Islet precursor cell (in vitro differentiated cells): Measurements from ENCODE around the gene FOXA1.
"Not testable (repeated sequence)": the region's sequence is repeated elsewhere in the genome, so short reads cannot be mapped to it uniquely, and the experiment has no call there.

Experiments used
- DNase-seq: peaks from one replicate; pipeline ENCODE4 v3.0.0-alpha.2; 2018

FOXA1 gene

GRCh38 chr14:37588956-37589714, 5.9 kb downstream of the FOXA1 start:
- no peak for DNase-seq

GRCh38 chr14:37588667-37588955, 6.4 kb downstream of the FOXA1 start:
- no peak for DNase-seq

GRCh38 chr14:37587881-37588666, 7.0 kb downstream of the FOXA1 start:
- DNase-seq: no peak

GRCh38 chr14:37587131-37587803, 7.8 kb downstream of the FOXA1 start:
- DNase-seq: no peak

- no peak for DNase-seq
Measured at GRCh38 chr14:37586797-37587130, 8.3 kb downstream of the FOXA1 start.

- DNase-seq: no peak
Measured at GRCh38 chr14:37585971-37586796, 8.9 kb downstream of the FOXA1 start.

- DNase-seq: no peak
Measured at GRCh38 chr14:37585101-37585511, 9.9 kb downstream of the FOXA1 start.

GRCh38 chr14:37584211-37585100, 10.6 kb downstream of the FOXA1 start:
- DNase-seq: no peak

GRCh38 chr14:37583358-37584210, 11.5 kb downstream of the FOXA1 start:
- no peak for DNase-seq

GRCh38 chr14:37580146-37580545, 14.9 kb downstream of the FOXA1 start:
- no peak for DNase-seq

GRCh38 chr14:37579274-37579673, 15.8 kb downstream of the FOXA1 start:
- DNase-seq: no peak

GRCh38 chr14:37573356-37573755, 21.7 kb downstream of the FOXA1 start:
- no peak for DNase-seq

GRCh38 chr14:37571391-37571790, 23.7 kb downstream of the FOXA1 start:
- DNase-seq: no peak

GRCh38 chr14:37569729-37570128, 25.3 kb downstream of the FOXA1 start:
- DNase-seq: no peak

GRCh38 chr14:37566811-37567371, 28.2 kb downstream of the FOXA1 start:
- DNase-seq: no peak

GRCh38 chr14:37565550-37565949, 29.5 kb downstream of the FOXA1 start:
- DNase-seq: no peak

GRCh38 chr14:37563189-37563588, 31.9 kb downstream of the FOXA1 start:
- no peak for DNase-seq

GRCh38 chr14:37559386-37559785, 35.7 kb downstream of the FOXA1 start:
- DNase-seq: no peak

GRCh38 chr14:37558740-37559139, 36.3 kb downstream of the FOXA1 start:
- DNase-seq: no peak

GRCh38 chr14:37555596-37555995, 39.5 kb downstream of the FOXA1 start:
- DNase-seq: not testable (repeated sequence)
